Activated gamma-delta T cell treated with anti-CD3 and anti-CD28 coated beads, Interleukin-2, amount 50 U/mL, for 16 hours (primary cell): Measurements from ENCODE around the gene ABHD2.
"Not testable (repeated sequence)": the region's sequence is repeated elsewhere in the genome, so short reads cannot be mapped to it uniquely, and the experiment has no call there.

Source experiments
- DNase-seq: peaks from one replicate; pipeline ENCODE4 v3.0.0-alpha.2; 2020; ENCODE audit warnings: low read depth

ABHD2 gene

DNA sequence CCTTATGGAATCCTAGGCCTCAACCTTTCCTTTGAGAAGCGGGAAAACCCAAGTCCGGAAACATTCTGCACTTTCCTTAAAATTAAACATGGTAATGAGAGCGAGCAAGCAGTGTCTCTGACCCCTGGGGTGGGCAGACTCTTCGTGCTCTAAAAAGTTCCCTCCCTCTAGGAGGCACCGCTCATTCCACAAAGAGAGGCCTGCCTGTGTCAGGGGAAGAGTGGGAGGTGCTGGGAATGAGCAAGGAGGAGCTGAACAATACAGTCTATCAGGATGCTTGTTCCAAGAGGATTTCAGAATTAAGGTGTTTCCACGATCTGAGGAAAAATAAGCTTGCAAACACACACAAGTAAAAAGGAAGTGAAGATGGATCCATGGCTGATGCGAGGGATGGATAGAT is 139.2 kb downstream of the ABHD2 start:
- DNase-seq: no peak

DNA sequence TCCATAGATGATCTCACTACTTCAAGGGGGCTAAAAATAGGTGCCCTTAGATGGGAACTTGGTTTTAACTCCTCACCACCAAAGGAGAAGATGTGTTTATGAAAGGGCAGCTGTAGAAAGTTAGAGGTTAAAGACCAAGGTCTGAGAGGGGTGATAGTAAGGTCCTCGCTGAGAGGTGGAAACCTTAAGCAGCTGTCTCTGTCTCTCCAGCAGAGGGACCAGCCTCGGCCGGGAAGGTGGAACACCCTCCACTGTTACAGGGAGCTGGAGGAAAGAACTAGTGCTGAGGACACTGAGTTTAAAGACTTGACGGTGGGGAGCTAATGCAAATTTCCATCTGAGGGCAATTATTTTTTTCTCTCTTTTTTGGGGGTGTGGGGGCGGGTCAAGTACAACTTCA is 142.0 kb downstream of the ABHD2 start:
- DNase-seq: no peak

DNA sequence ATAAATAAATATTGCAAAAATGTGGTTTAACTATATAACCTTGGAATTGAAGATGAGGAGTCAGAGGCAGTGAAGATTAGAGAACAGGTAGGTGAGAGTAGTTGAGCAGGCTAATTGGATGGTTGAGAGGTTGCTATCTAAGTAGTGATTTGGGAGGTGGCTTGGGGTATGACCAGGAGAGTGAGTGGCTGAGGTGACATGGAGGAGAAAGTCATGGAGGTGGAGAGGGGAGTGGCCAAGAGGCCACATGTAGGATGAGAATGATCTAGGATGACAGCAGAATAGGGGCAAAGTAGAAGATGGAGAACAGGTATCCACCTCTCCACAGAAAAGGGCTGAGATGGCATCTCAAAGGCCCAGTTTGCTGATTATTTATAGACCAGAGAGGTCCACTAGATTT is 143.6 kb downstream of the ABHD2 start:
- no peak for DNase-seq

DNA sequence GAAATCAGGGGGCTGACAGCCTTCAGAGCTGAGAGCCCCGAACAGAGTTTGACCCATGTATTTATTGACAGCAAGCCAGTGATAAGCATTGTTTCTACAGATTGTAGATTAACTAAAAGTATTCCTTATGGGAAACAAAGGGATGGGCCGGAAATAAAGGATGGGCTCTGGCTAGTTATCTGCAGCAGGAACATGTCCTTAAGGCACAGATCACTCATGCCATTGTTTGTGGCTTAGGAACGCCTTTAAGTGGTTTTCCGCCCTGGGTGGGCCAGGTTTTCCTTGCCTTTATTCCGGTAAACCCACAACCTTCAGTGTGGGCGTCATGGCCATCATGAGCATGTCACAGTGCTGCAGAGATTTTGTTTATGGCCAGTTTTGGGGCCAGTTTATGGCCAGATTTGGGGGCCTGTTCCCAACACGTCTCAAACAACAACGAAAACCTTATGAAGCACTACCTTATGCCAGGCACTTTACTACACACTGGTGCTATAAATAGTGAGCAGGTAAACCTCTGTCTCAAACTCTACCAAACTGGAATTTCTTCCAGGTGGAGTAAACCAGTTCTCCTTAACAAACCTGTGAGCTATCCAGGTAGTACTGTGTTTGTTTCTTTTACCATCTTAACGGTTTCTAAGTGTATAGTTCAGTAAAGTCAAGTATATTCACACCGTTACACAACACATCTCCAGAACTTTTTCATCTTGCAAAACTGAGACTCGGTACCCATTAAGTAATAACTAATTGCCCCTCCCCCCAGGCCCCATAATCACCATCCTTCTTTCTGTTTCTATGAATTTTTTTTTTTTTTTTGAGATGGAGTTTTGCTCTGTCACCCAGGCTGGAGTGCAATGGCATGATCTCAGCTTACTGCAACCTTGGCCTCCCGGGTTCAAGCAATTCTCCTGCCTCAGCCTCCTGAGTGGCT is 151.9 kb downstream of the ABHD2 start:
- DNase-seq: not testable (repeated sequence)

GRCh38 chr15:89243046-89243690 is 154.9 kb downstream of the ABHD2 start:
- no peak for DNase-seq

DNA sequence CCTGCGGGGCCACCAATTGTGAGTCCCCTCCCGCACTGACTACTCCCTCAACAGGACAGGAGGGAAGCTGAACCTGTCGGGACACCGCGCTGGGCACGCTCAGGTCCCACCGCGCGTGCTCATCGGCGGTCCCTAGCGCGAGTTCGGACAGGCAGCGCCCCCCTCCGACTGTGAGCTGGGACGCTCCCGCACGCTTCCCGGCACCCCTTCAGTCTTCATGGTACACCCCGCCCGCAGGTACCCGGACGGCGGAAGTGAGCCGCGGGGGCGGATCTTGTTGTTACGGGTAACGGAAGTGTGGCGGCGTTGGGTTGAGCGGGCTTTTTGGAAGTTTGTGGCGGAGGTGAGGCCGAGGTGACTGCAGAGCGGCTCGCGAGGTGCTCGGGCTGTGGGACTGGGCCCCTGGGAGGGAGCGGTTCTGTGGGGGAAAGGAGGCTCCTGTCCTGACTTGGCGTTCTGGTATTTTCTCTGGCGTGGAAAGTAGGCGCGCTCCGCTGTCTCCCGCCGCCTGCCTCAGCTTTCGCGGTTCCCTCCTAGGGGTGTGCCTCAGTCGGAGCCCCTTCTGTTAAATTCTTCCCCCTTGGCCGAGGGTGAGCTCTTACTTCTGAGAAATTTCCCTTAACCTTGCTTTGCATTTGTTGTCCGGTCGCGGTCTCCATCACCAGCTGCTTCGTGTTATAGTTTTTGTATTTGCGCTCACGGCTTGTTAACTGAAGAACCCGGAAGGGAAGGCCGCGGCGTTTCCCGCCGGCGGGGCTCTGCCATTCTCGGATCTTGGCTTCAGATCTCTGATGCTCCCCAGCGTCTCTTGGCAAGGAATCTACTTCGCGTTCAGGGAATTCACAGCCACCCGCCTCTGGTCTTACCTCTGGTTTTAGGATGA is 155.7 kb downstream of the ABHD2 start, which contains the start of gene FANCI:
Gene FANCI, plus strand, starts transcription at position 289 of the 883 bp plus-strand sequence. CDS start 3,669 bp downstream, outside the sequence.
- DNase-seq: peak; percentile 96

DNA sequence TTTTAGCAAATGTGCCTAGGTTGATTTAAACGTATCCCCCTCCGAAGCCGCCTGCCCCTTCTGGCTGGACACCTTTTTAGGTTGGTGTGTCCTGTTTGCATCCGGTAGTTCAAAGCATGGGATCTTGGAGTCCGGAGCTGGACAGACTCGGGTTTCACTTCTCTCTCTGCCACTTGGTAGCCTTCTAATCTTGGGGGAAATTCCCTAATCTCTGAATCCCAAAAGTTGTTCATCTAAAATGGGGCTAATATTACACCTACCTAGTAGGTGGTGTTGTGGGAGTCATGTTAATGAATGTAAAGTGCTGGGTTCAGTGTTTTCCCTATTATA is 156.3 kb downstream of the ABHD2 start:
- DNase-seq: no peak

DNA sequence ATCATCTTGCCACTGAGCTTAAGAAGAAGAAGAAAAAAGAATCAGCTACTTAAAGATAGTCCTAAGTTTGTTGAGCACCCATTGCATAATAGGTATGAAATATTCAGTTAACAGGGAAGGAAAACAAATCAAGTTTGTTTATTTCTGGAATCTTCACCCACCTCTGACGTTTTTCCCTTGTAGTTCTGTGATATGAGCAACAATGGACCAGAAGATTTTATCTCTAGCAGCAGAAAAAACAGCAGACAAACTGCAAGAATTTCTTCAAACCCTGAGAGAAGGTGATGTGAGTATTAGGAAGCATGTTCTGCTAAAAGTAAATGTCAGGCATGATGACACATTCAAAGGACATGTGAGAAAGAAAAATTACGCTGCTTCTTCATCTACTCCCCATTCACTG is 159.2 kb downstream of the ABHD2 start:
- no peak for DNase-seq

DNA sequence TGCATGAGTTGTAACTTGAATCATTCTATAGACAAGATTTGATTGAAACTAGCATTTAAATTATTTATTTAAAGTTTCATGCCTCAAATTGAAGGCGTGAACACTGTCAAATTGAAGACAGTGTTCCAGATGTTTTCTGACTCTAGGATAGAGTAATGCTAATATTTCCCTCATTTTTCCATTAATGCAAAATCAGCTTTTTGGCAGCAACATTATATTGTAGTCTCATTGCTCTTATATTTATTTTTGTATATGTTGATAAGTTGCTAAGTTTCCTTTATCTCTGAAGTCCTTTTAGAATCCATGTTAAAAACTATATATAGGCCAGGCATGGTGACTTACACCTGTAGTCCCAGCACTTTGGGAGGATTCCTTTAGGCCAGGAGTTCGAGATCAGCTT is 160.3 kb downstream of the ABHD2 start:
- DNase-seq: no peak

GRCh38 chr15:89250142-89250541 is 161.9 kb downstream of the ABHD2 start:
- DNase-seq: not testable (repeated sequence)
